M059J (cell line): ENCODE results near the gene SUPT5H. TPM values are rescaled to one million over a fixed set of nuclear protein-coding genes. Genes with fewer than 3 reads are reported as not detected.
"Not testable (repeated sequence)": the region's sequence is repeated elsewhere in the genome, so short reads cannot be mapped to it uniquely, and the experiment has no call there.

ENCODE experiments used
- DNase-seq: peaks from one replicate; pipeline ENCODE4 v3.0.0-alpha.2; 2012; ENCODE audit warnings: low read depth
- total RNA-seq: library from RNA; depleted of rRNA; stranded (reverse); fragments of >200 nt; shearing (Covaris generic); gene quantifications from 2 replicates; pipeline ENCODE4 v1.2.3, GENCODE V29; 2014

Gene SUPT5H
- total RNA-seq, 1 experiment from 2014 or later, result 97.7 TPM

- DNase-seq, result no peak
Observed at GRCh38 chr19:39465956-39466747, 20.8 kb downstream of the SUPT5H start.

DNA sequence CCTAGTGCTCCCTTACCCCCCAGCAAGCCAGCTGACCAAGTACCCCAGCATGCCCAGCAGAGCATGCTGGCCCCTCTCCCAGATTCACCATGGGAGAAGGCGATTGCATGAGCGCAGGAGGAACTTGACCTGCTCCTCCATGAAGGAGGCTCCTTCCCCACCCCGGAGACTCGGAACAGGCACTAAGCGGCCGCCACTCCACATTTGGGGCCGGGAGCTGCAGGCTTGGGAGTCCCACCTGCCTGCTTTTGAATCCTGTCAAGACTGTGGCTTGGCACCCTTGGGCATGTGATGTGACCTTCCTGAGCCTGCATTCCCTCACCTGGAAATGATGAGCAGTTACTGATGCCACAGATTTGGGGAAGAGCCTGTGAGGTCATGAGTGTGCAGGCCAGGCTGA lies 22.6 kb downstream of the SUPT5H start:
- DNase-seq, result no peak

DNA sequence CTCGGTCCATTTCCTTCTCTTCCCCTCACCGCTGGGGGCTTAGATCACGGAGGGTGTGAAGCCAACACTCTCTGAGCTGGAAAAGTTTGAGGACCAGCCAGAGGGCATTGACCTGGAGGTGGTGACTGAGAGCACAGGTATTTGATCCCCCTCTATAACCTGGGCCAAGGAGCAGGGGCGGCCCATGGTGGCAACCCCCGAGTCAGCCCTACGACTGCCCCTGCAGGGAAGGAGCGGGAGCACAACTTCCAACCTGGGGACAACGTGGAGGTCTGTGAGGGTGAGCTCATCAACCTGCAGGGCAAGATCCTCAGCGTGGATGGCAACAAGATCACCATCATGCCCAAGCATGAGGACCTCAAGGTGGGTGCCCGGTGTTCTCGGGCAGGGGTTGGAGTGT lies 23.7 kb downstream of the SUPT5H start:
- no peak for DNase-seq

GRCh38 chr19:39469567-39469966 lies 24.2 kb downstream of the SUPT5H start:
- no peak for DNase-seq

- DNase-seq, result no peak
Observed at GRCh38 chr19:39470724-39471339, 25.4 kb downstream of the SUPT5H start.

DNA sequence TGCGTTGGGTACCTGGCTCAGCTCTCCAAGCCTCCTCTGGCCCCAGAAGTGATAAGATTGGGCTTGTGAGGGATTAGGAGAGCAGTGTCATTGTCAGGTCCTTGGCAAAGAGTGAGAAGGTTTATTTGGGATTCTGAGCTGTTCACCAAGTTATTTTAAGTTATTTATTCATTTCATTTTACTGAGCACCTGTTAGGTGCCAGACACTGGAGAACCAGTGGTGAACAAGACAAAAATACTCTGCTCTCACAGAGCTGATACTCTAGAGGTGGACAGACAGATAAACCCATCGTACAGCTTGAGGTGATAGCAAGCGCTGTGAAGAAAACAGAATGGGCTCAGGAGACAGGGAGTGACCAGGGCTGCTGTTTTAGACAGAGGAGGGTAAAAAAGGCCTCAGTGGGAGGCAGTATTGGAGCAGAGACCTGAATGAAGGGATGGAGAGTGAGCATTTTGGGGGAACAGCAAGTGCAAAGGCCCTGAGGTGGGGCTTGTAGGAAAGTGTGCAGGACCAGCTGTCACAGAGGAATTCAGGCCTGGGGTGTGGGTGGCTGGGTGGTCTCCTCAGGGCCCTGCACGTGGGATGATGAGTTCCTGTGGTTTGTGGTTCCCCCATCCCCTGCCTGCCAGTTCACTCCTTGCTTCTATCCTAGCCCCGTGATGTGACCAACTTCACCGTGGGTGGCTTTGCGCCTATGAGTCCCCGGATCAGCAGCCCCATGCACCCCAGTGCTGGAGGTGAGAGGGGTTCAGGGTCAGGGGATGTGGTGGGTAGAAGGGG lies 26.6 kb downstream of the SUPT5H start:
- DNase-seq, result no peak

DNA sequence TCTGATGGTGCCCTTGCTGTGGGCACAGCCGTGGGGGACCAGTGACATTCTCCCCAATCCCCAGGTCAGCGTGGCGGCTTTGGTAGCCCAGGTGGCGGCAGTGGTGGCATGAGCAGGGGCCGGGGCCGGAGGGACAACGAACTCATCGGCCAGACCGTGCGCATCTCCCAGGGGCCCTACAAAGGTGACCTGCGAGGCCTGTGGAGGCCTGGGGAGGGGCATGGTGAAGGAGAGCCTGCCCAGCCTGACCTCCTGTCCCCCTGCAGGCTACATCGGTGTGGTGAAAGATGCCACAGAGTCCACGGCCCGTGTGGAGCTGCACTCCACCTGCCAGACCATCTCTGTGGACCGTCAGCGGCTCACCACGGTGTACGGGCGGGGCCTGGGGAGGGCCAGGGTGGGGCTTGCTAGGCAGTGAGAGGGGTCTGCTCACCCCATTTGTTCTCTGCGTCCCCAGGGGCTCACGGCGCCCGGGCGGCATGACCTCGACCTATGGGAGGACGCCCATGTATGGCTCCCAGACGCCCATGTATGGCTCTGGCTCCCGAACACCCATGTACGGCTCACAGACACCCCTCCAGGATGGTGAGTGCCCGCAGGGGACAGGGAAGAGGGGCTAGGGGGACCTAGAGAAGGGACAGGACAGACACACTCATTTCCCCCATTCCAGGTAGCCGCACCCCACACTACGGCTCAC lies 27.5 kb downstream of the SUPT5H start:
- no peak for DNase-seq

- DNase-seq, result no peak
Observed at GRCh38 chr19:39473443-39473960, 28.1 kb downstream of the SUPT5H start.

- DNase-seq, result no peak
Observed at GRCh38 chr19:39474139-39474620, 28.8 kb downstream of the SUPT5H start.

- DNase-seq, result no peak
Observed at GRCh38 chr19:39475748-39476147, 30.4 kb downstream of the SUPT5H start.

- DNase-seq, result not testable (repeated sequence)
Observed at GRCh38 chr19:39479319-39479801, 34.0 kb downstream of the SUPT5H start.

DNA sequence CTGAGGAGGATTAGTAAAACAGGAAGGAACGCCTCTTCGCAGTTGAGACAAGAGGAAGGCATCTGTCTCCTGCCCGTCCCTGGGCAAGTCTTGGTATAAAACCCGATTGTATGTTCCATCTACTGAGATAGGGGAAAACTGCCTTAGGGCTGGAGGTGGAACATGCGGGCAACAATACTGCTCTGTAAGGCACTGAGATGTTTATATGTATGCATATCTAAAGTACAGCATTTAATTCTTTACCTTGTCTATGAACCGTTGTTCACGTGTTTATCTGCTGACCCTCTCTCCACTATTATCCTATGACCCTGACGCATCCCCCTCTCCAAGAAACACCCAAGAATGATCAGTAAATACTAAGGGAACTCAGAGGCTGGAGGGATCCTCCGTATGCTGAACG lies 34.5 kb downstream of the SUPT5H start:
- no peak for DNase-seq

- peak; percentile 96 for DNase-seq
Observed at GRCh38 chr19:39480337-39481228, 35.2 kb downstream of the SUPT5H start, which contains the start of gene TIMM50. Gene TIMM50, plus strand, starts transcription at chr19:39480838. Its CDS starts 16 bp downstream, at chr19:39480854.

DNA sequence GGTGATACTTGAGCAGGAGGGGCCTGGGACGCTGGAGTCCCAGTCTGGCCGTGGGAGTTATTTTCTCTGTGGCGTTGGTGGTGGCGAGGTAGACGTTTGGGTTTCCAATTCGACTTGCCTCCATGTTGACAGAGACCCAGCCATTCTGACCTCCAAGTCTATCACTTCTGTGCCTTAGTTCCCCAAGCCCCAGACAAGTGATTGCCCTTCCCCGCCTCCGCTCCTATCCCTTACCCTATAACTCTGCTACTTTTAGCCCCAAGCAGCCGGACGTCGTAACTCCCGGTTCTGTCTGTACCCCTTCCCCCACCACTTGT lies 35.8 kb downstream of the SUPT5H start:
- no peak for DNase-seq

DNA sequence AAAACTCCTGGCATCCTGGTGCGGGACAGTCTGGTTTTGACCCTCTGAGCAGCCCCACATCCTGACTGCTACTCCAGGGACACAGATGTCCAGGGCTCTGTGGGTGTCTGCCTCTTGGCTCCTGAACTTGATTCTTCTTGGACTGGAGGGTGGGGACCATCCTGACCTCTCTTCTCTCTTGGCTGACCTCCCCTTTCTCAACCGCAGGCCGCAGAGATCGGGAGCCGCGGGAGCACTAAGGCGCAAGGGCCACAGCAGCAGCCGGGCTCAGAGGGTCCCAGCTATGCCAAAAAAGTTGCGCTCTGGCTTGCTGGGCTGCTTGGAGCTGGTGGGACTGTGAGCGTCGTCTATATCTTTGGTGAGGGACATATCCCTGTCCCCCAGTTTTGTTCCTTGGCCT lies 36.3 kb downstream of the SUPT5H start:
- no peak for DNase-seq

- no peak for DNase-seq
Observed at GRCh38 chr19:39483141-39483540, 37.8 kb downstream of the SUPT5H start.

DNA sequence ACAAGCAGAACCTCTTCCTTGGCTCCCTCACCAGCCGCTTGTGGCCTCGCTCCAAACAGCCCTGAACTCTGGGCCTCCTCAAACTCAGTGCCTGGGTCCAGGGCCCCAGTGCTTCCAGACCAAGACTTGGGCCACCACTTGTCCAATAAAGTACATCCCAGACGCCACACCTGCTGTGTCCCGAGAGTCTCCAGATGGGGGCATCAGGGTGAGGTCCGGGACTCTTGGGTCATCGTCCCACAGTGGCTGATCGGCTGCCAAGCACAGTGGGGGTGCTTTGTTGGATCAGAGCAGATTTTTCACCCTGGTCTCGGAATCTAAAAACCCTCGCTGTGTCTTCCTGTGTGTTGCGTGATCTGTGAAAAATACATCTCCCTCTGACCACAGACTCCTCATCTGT lies 44.4 kb downstream of the SUPT5H start:
- DNase-seq, result no peak

DNA sequence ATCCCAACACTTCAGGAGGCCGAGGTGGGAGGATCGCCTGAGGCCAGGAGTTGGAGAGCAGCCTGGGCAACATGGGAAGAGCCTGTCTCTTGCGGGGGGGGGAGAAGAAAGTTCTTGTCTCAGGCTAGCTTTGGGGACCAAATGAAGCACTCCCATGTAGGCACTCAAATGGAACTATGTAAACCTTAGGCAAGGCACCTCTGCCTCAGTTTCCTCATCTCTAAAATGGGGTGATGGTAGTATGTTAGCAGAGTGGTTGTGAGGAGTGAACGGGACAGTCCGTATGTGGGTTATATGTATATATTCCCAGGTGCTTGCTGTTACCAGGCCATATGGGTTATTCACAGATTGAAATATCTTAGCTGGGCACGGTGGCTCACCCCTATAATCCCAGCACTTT lies 46.8 kb downstream of the SUPT5H start:
- DNase-seq, result no peak

GRCh38 chr19:39492788-39493187 lies 47.4 kb downstream of the SUPT5H start:
- no peak for DNase-seq

DNA sequence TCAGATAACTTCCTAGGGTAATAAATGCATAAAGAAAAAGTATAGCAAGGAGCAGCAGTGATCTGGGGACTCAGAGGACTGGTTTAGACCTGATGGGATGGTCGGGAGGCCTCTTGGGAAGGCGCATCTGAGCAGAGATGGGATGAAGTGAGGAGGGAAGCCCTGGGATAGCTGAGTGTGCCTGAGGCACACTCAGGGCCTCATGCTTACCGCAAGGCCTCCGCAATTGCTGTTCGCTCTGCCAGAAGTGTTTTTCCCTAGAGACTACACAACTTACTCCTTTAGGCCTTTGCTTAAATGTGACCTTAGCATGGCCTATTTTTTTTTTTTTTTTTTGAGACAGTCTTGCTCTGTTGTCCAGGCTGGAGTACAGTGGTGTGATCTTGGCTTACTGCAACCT lies 49.3 kb downstream of the SUPT5H start:
- DNase-seq, result no peak

GRCh38 chr19:39496063-39496462 lies 50.7 kb downstream of the SUPT5H start:
- DNase-seq, result no peak
